Activated B cell treated with CpG ODN at 0.5 μM for 24 hours (primary cell): Measurements from ENCODE around the gene ARMH1. TPM values are rescaled to one million over a fixed set of nuclear protein-coding genes. Genes with fewer than 3 reads are reported as not detected.

ENCODE experiments used
- ATAC-seq: fragments of 200-7000 bp; cut with Tn5 transposase; one replicate; pipeline ENCODE4 v1.10.0; 2021; ENCODE audit warnings: low read depth, mild to moderate bottlenecking, moderate library complexity
- CTCF ChIA-PET: fragments of 350-600 bp; sonication (Branson Sonifier 250); formaldehyde crosslinking; loops from one replicate; lab custom pipeline; 2021; ENCODE audit warnings: antibody characterized with exemption; lab: Charles Lee
- POLR2A ChIA-PET: fragments of 350-600 bp; sonication (Branson Sonifier 250); formaldehyde crosslinking; loops from one replicate; lab custom pipeline; 2021; ENCODE audit warnings: antibody characterized with exemption; lab: Charles Lee
- DNase-seq: peaks from one replicate; pipeline ENCODE4 v3.0.0; 2022
- H3K27ac Mint-ChIP-seq: one replicate; pipeline ENCODE4 v1.8.0; 2020; ENCODE audit warnings: mixed read lengths
- H3K27me3 Mint-ChIP-seq: one replicate; pipeline ENCODE4 v1.8.0; 2021; ENCODE audit warnings: mixed read lengths
- H3K36me3 Mint-ChIP-seq: one replicate; pipeline ENCODE4 v1.8.0; 2021; ENCODE audit warnings: low read depth, mixed read lengths
- H3K4me1 Mint-ChIP-seq: one replicate; pipeline ENCODE4 v1.8.0; 2021; ENCODE audit warnings: mixed read lengths
- H3K4me3 Mint-ChIP-seq: one replicate; pipeline ENCODE4 v1.8.0; 2020; ENCODE audit warnings: mild to moderate bottlenecking, mixed read lengths
- H3K9me3 Mint-ChIP-seq: one replicate; pipeline ENCODE4 v1.8.0; 2020; ENCODE audit warnings: mixed read lengths
- CTCF ChIP-seq: fragments of 200-600 bp; IDR thresholded peaks from one replicate; pipeline ENCODE4 v1.8.0; 2022; ENCODE audit warnings: antibody characterized with exemption, mild to moderate bottlenecking
- intact Hi-C: fragments of 100-400 bp; cut with micrococcal nuclease; formaldehyde crosslinking; loops from one replicate; pipeline ENCODE4 v1.15.1; 2024
- total RNA-seq: library from RNA; stranded (reverse); gene quantifications from 2 replicates; pipeline ENCODE4 v1.2.3, GENCODE V29; 2022

The ARMH1 gene
- total RNA-seq, 1 donor from 2014 or later = 18.1 TPM

DNA sequence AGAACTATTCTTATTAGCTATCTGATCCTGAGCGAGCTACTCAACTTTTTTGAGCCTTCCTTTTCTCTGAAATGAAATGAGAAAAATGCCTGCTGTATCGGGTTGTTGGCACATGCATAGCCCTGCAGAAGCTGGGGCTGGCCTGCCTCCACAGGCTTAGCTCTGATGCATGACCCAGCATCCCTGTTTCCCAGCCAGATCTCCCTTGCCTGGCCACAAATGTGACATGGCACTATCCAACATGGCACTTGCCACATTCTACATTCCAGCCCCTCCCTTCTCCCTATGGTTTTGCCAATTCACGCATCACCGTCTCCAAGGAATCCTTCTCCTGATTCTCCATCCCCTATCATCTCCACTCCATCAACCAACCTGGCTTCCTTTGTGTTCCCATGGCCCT lies 42.6 kb downstream of the ARMH1 start:
- TF ChIP-seq CTCF = no peak
- H3K27ac Mint-ChIP-seq = peak overlapping the region; percentile 60
- H3K36me3 Mint-ChIP-seq = no peaks in the 10 kb centered on the region
- DNase-seq (no peak), ATAC-seq (no peak)
- CTCF ChIA-PET = interaction anchor here (1.1 to 8.3 kb wide), 3 partner anchors 10 to 43 kb away, joined by 3 to 54 read pairs (median 4); partner anchors contain the start of genes ARMH1, RNU5D-1 and TMEM53
- H3K27me3 Mint-ChIP-seq = no peaks in the 10 kb centered on the region
- POLR2A ChIA-PET = interaction anchor here (0.7 to 9.8 kb wide), 8 partner anchors 10 to 861 kb away, joined by 3 to 95 read pairs (median 4); partner anchors contain the start of genes KIF2C, RNU5D-1 and RPS8
- intact Hi-C loops = no loop called here
- H3K4me3 Mint-ChIP-seq = no peak overlapping the region
- no peaks in the 10 kb centered on the region for H3K9me3 Mint-ChIP-seq
- peaks cover 85% of the 10 kb centered on the region for H3K4me1 Mint-ChIP-seq

DNA sequence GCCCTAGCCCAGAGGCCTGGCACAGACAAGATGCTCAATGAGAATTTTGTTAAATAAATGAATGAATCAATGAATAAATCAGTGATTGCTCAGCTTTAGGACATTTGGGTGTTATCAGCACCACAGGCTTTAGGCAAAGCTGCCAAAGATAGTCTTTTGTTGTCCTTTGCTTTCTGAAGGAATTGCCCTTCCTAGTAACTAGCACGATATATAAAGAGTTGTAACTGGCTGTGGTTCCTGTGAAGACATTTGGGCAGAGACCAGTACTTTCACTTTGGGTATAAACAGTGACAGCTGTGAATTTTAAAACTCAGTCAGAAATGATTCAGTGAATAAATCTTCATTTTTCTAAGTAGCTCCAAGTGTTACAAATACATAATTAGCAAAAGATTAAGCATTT lies 43.1 kb downstream of the ARMH1 start:
- no peak for DNase-seq
- H3K4me1 Mint-ChIP-seq = peaks cover 86% of the 10 kb centered on the region
- H3K27ac Mint-ChIP-seq = peak overlapping the region; percentile 60
- ChIA-PET POLR2A (interaction anchor here (0.9 to 9.8 kb wide), 8 partner anchors 11 to 102 kb away, joined by 3 to 95 read pairs (median 4); partner anchors contain the start of genes KIF2C, RNU5D-1 and RPS8), CTCF (interaction anchor here (1.1 to 8.3 kb wide), 3 partner anchors 11 to 43 kb away, joined by 3 to 54 read pairs (median 4); partner anchors contain the start of genes ARMH1, RNU5D-1 and TMEM53)
- ATAC-seq = no peak
- no peaks in the 10 kb centered on the region for H3K36me3 Mint-ChIP-seq
- intact Hi-C loops = no loop called here
- no peaks in the 10 kb centered on the region for H3K27me3 Mint-ChIP-seq
- no peaks in the 10 kb centered on the region for H3K9me3 Mint-ChIP-seq
- TF ChIP-seq CTCF = no peak
- H3K4me3 Mint-ChIP-seq = no peak overlapping the region

DNA sequence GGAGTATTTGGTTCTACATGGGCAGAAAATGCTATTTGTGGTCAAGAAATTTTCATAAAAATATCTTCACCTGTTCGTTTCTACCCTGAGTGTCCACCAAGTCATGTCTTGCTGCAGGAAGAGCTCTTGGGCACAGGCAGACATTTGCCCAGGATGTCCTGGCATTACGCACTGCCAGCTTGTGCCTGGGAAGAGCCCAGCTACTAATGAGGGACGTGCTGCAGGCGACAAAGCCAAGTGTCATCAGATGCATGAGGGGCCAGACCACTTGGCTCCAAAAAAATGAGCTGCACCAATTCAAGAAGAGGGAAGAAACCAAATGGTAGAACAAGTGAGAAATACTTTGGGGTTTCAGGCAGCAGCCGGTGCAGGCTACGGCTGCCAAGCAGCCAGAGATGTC lies 43.6 kb downstream of the ARMH1 start:
- Mint-ChIP-seq H3K27me3 (no peaks in the 10 kb centered on the region), H3K9me3 (no peaks in the 10 kb centered on the region), H3K4me1 (peaks cover 85% of the 10 kb centered on the region), H3K36me3 (no peaks in the 10 kb centered on the region), H3K4me3 (no peak overlapping the region), H3K27ac (peak overlapping the region; percentile 27)
- POLR2A ChIA-PET = interaction anchor here (0.7 to 9.8 kb wide), 7 partner anchors 11 to 102 kb away, joined by 3 to 95 read pairs (median 4); partner anchors contain the start of genes RNU5D-1 and RPS8
- ATAC-seq = no peak
- CTCF ChIA-PET = interaction anchor here (1.4 to 8.3 kb wide), 2 partner anchors 10 to 11 kb away, joined by 3 to 54 read pairs; partner anchors contain the start of gene RNU5D-1
- intact Hi-C loops = no loop called here
- no peak for DNase-seq
- TF ChIP-seq CTCF = no peak

DNA sequence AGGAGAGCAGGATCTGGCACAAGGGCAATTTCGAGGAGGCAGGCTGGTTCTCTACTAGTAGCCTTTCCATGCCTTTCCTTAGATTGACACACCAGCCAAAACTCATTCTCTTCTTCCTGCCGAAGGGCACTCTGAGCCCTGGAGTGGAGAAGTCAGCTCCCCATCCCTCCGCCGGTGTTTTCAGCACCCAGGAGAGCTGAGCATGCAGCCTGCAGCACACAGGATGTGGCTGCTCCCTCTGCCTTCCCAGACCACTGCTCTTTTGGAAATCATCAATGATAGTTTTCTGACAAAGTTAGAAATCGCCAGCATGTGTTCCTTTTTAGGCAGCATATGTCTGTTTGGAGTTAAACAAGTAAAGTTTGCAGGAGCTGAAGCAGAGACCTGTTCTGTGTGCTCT lies 44.8 kb downstream of the ARMH1 start:
- H3K27me3 Mint-ChIP-seq = no peaks in the 10 kb centered on the region
- no peak for ATAC-seq
- POLR2A ChIA-PET = interaction anchor here (0.7 to 9.8 kb wide), 7 partner anchors 11 to 1164 kb away, joined by 3 to 114 read pairs (median 7); partner anchors contain the start of genes RNU5D-1 and RPS8

More for the DNA sequence above, 44.8 kb downstream of the ARMH1 start:
- intact Hi-C loops = no loop called here
- H3K4me3 Mint-ChIP-seq = no peak overlapping the region
- H3K9me3 Mint-ChIP-seq = no peaks in the 10 kb centered on the region
- DNase-seq = no peak
- H3K36me3 Mint-ChIP-seq = no peaks in the 10 kb centered on the region
- peaks cover 84% of the 10 kb centered on the region for H3K4me1 Mint-ChIP-seq
- CTCF ChIA-PET = interaction anchor here (8.3 kb wide), 1 partner anchor 9 kb away, joined by 54 read pairs; the partner anchor contains the start of gene RNU5D-1
- TF ChIP-seq CTCF = no peak
- H3K27ac Mint-ChIP-seq = peak overlapping the region; percentile 30
